ENCODE measurements around the gene MYO15A. TPM values are rescaled to one million over a fixed set of nuclear protein-coding genes. Genes with fewer than 3 reads are reported as not detected.

Gene MYO15A
- total RNA-seq, 2 donors from 2014 or later, result 2.3 to 6.1 TPM

DNA sequence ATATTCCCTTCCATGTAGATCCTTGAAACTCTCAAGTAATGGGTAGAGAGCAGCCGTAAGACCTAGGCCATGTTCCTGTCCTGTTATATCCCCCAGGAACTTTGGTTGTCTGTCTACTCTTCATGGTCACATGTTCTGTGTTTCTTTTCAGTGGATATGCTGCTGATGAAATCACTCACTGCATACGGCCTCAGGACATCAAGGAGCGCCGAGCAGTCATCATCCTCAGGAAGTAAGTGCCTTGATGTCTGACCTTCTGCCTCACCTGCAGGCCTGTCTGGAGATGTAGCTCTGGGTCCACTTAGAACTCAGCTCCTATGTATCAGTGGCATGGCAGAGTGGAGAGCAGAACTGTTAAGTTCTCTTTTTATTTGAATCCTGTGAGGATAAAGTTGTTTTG lies 86.2 kb downstream of the MYO15A start:
- DNase-seq (ENCODE audit: low spot score) (no peak), ATAC-seq (ENCODE audit: insufficient number of reproducible peaks, low FRiP score, low read depth) (no peak)
- TF ChIP-seq, protein P1, sequence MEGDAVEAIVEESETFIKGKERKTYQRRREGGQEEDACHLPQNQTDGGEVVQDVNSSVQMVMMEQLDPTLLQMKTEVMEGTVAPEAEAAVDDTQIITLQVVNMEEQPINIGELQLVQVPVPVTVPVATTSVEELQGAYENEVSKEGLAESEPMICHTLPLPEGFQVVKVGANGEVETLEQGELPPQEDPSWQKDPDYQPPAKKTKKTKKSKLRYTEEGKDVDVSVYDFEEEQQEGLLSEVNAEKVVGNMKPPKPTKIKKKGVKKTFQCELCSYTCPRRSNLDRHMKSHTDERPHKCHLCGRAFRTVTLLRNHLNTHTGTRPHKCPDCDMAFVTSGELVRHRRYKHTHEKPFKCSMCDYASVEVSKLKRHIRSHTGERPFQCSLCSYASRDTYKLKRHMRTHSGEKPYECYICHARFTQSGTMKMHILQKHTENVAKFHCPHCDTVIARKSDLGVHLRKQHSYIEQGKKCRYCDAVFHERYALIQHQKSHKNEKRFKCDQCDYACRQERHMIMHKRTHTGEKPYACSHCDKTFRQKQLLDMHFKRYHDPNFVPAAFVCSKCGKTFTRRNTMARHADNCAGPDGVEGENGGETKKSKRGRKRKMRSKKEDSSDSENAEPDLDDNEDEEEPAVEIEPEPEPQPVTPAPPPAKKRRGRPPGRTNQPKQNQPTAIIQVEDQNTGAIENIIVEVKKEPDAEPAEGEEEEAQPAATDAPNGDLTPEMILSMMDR (IDR thresholded peaks at IDR 0.05), result no peak
- Histone ChIP-seq H3K27ac (no peak overlapping the region), H3K4me3 (no peak overlapping the region), H3K9me3 (no peaks in the 10 kb centered on the region), H3K27me3 (replicated peaks; ENCODE audit: insufficient read depth) (no peaks in the 10 kb centered on the region), H3K4me1 (ENCODE audit: control insufficient read depth in 1 of 2, low read depth in 2 of 2) (peaks cover 34 to 66% of the 10 kb centered on the region in 2 donors), H3K36me3 (peaks cover 29% of the 10 kb centered on the region)

DNA sequence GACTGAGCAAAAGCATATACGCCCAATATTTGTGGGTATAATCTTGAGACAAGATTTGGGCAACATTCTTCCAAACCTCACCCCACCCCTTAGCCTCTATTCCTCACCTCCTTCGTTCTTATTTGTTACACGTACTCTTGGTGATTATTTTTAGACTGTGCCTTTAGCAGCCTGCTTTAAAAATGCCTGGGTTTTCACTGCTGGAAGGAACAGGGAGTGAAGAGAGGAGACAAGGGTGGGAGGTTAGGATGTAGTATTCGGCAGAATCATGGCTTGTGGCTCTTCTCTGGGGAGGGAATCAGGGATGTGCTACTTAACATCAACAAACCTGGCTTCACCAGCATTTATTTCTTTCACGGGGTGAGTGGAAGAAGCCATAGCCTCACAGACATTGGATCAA lies 86.7 kb downstream of the MYO15A start:
- no peak for ATAC-seq (ENCODE audit: insufficient number of reproducible peaks, low FRiP score, low read depth)
- H3K9me3 ChIP-seq, result no peaks in the 10 kb centered on the region
- H3K36me3 ChIP-seq, result peaks cover 29% of the 10 kb centered on the region
- H3K27ac ChIP-seq, result no peak overlapping the region
- DNase-seq (ENCODE audit: low spot score), result no peak
- no peaks in the 10 kb centered on the region for H3K27me3 ChIP-seq (replicated peaks; ENCODE audit: insufficient read depth)
- peaks cover 30 to 66% of the 10 kb centered on the region in 2 donors for H3K4me1 ChIP-seq (ENCODE audit: control insufficient read depth in 1 of 2, low read depth in 2 of 2)
- TF ChIP-seq, protein P1 (IDR thresholded peaks at IDR 0.05), result no peak
- H3K4me3 ChIP-seq, result no peak overlapping the region

DNA sequence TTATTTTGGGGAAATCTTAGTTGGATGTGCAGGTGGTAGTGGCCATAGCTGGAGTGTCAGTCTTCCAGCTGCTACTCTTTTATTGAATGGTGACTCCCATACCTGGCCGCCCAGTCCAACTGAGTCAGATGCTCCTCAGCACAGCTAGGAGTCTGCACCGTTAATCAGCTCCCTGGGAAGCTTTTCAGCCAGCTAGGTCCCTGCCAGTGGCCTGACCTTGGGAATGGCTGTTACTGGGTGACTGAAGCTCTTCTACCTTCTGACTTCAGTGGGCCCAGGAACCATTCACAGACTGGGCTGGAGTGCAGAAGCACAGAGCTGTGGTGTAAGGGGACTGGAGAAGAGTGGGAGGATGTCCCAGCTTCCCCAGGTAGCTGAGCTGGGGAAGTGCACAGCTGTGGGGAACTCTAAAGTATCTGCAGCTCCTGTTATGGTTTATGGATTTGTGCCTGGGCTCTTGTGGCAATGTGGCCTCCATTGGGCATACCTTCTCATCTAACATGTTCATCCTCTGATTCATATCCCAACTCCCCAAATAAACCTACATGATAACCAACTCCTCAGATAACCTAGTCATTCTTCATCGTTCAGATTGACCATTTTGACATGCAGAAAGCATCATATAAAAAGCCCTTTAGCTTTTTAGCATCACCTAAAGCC lies 89.1 kb downstream of the MYO15A start:
- Histone ChIP-seq H3K27ac (no peak overlapping the region), H3K27me3 (replicated peaks; ENCODE audit: insufficient read depth) (no peaks in the 10 kb centered on the region), H3K9me3 (no peaks in the 10 kb centered on the region), H3K36me3 (peaks cover 29% of the 10 kb centered on the region), H3K4me1 (ENCODE audit: control insufficient read depth in 1 of 2, low read depth in 2 of 2) (peaks cover 11 to 54% of the 10 kb centered on the region in 2 donors), H3K4me3 (no peak overlapping the region)
- DNase-seq (ENCODE audit: low spot score), result no peak
- no peak for ATAC-seq (ENCODE audit: insufficient number of reproducible peaks, low FRiP score, low read depth)
- TF ChIP-seq, protein P1 (IDR thresholded peaks at IDR 0.05), result no peak

- peaks cover 29% of the 10 kb centered on the region for H3K36me3 ChIP-seq
- no peaks in the 10 kb centered on the region for H3K27me3 ChIP-seq (replicated peaks; ENCODE audit: insufficient read depth)
- H3K9me3 ChIP-seq, result no peaks in the 10 kb centered on the region
- ATAC-seq (ENCODE audit: insufficient number of reproducible peaks, low FRiP score, low read depth) (no peak), DNase-seq (ENCODE audit: low spot score) (no peak)
- peaks cover 11 to 46% of the 10 kb centered on the region in 2 donors for H3K4me1 ChIP-seq (ENCODE audit: control insufficient read depth in 1 of 2, low read depth in 2 of 2)
- H3K4me3 ChIP-seq, result no peak overlapping the region
- H3K27ac ChIP-seq, result no peak overlapping the region
- TF ChIP-seq, protein P1 (IDR thresholded peaks at IDR 0.05), result no peak
These were observed 90.0 kb downstream of the MYO15A start for GRCh38 chr17:18198530-18198929.

DNA sequence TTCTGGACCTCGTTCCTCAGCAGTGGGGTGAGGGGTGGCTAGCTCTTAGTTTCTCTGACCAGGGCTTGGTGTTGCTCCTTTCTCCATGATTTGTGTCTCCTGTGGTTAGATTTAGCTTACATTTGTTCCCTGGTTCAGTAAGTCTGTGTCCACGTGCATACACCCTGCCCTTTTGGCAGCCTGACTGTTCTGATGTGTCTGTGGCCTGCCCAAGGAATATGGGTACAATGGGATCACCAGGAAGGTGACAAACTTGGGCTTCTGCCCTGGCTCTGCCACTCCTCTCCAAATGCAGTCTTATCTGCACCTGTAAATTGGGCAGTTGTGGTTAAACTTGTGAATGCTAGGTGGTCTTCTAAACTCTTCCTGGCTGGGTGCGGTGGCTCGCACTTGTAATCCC lies 92.6 kb downstream of the MYO15A start:
- H3K4me1 ChIP-seq (ENCODE audit: control insufficient read depth in 1 of 2, low read depth in 2 of 2), result peaks cover 11 to 43% of the 10 kb centered on the region in 2 donors
- DNase-seq (ENCODE audit: low spot score) (no peak), ATAC-seq (ENCODE audit: insufficient number of reproducible peaks, low FRiP score, low read depth) (no peak)
- peaks cover 24% of the 10 kb centered on the region for H3K36me3 ChIP-seq
- no peaks in the 10 kb centered on the region for H3K27me3 ChIP-seq (replicated peaks; ENCODE audit: insufficient read depth)
- H3K4me3 ChIP-seq, result no peak overlapping the region
- H3K9me3 ChIP-seq, result no peaks in the 10 kb centered on the region
- TF ChIP-seq, protein P1 (IDR thresholded peaks at IDR 0.05), result no peak
- no peak overlapping the region for H3K27ac ChIP-seq
